HL-60 (cell line): ENCODE results near the gene C12orf56.

Experiments
- GABPA ChIP-seq: IDR thresholded peaks from 2 replicates; pipeline ENCODE4 v1.6.1; 2012; ENCODE audit warnings: low read depth
- REST ChIP-seq: IDR thresholded peaks from 2 replicates; pipeline ENCODE4 v1.6.1; 2012; ENCODE audit warnings: low read depth; ENCODE audit not compliant: insufficient replicate concordance
- SPI1 ChIP-seq: IDR thresholded peaks from 2 replicates; pipeline ENCODE4 v1.6.1; 2012; ENCODE audit warnings: low read depth, mild to moderate bottlenecking, borderline replicate concordance
- TF ChIP-seq, protein P1 (sequence below): IDR thresholded peaks from one replicate; pipeline ENCODE4 v1.5.1; 2011; ENCODE audit warnings: low read length, control low read depth, inconsistent platforms; ENCODE audit not compliant: insufficient read depth

DNA sequence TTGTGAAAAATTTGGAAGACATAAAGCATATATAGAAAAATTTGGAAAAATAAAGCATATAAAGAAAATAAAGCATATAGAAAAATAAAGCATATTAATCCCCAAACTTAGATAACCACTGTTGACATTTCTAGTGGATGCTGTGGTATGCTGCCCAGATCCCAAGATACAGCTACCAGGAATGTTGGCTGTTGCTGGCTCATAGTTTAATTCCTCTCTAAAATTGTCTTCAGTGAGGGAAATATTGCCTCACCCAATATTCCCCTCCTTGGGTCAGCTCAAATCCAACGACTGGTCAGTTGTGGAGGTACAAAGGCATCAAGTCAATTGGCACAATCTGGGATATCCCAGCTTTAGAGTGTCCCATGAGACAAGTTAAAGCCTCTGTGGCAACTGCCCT lies 158.4 kb downstream of the C12orf56 start:
- TF ChIP-seq, protein P1, sequence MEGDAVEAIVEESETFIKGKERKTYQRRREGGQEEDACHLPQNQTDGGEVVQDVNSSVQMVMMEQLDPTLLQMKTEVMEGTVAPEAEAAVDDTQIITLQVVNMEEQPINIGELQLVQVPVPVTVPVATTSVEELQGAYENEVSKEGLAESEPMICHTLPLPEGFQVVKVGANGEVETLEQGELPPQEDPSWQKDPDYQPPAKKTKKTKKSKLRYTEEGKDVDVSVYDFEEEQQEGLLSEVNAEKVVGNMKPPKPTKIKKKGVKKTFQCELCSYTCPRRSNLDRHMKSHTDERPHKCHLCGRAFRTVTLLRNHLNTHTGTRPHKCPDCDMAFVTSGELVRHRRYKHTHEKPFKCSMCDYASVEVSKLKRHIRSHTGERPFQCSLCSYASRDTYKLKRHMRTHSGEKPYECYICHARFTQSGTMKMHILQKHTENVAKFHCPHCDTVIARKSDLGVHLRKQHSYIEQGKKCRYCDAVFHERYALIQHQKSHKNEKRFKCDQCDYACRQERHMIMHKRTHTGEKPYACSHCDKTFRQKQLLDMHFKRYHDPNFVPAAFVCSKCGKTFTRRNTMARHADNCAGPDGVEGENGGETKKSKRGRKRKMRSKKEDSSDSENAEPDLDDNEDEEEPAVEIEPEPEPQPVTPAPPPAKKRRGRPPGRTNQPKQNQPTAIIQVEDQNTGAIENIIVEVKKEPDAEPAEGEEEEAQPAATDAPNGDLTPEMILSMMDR: no peak
- TF ChIP-seq SPI1 (no peak), GABPA (no peak), REST (no peak)
